Measurements from ENCODE around the gene MS4A1. TPM values are rescaled to one million over a fixed set of nuclear protein-coding genes. Genes with fewer than 3 reads are reported as not detected.

The MS4A1 gene
- not detected for total RNA-seq (ENCODE audit: unreplicated experiment)
- long read RNA-seq: 0 reads

- H3K27ac Mint-ChIP-seq (ENCODE audit: unreplicated experiment): no peak within 1 kb of the TSS
- H3K4me3 Mint-ChIP-seq (ENCODE audit: unreplicated experiment): no peak within 1 kb of the TSS
- no peaks in the 10 kb centered on the region for H3K4me1 Mint-ChIP-seq (ENCODE audit: unreplicated experiment)
- no peak for DNase-seq (ENCODE audit: low spot score)
- no peak for TF ChIP-seq CTCF (IDR thresholded peaks at IDR 0.05; ENCODE audit: unreplicated experiment)
- H3K27me3 Mint-ChIP-seq (ENCODE audit: unreplicated experiment): peaks cover 1% of the 10 kb centered on the region
- no peaks in the 10 kb centered on the region for H3K36me3 Mint-ChIP-seq (ENCODE audit: low read depth, unreplicated experiment)
- H3K9me3 Mint-ChIP-seq (ENCODE audit: unreplicated experiment): no peaks in the 10 kb centered on the region
Observed at GRCh38 chr11:60455531-60456042, at the start of gene MS4A1. Gene MS4A1, plus strand, starts transcription at chr11:60455847. Its CDS starts 6,528 bp downstream, at chr11:60462375.

- no peaks in the 10 kb centered on the region for H3K9me3 Mint-ChIP-seq (ENCODE audit: unreplicated experiment)
- H3K4me3 Mint-ChIP-seq (ENCODE audit: unreplicated experiment): no peak overlapping the region
- no peak for DNase-seq (ENCODE audit: low spot score)
- no peaks in the 10 kb centered on the region for H3K27me3 Mint-ChIP-seq (ENCODE audit: unreplicated experiment)
- no peaks in the 10 kb centered on the region for H3K36me3 Mint-ChIP-seq (ENCODE audit: low read depth, unreplicated experiment)
- H3K27ac Mint-ChIP-seq (ENCODE audit: unreplicated experiment): no peak overlapping the region
- no peak for TF ChIP-seq CTCF (IDR thresholded peaks at IDR 0.05; ENCODE audit: unreplicated experiment)
- H3K4me1 Mint-ChIP-seq (ENCODE audit: unreplicated experiment): no peaks in the 10 kb centered on the region
Observed at GRCh38 chr11:60420015-60420414, 35.6 kb upstream of the MS4A1 start.

GRCh38 chr11:60422609-60423008 is 33.0 kb upstream of the MS4A1 start:
- Mint-ChIP-seq H3K4me3 (ENCODE audit: unreplicated experiment) (no peak overlapping the region), H3K9me3 (ENCODE audit: unreplicated experiment) (no peaks in the 10 kb centered on the region), H3K36me3 (ENCODE audit: low read depth, unreplicated experiment) (no peaks in the 10 kb centered on the region), H3K27ac (ENCODE audit: unreplicated experiment) (no peak overlapping the region), H3K4me1 (ENCODE audit: unreplicated experiment) (no peaks in the 10 kb centered on the region), H3K27me3 (ENCODE audit: unreplicated experiment) (no peaks in the 10 kb centered on the region)
- no peak for TF ChIP-seq CTCF (IDR thresholded peaks at IDR 0.05; ENCODE audit: unreplicated experiment)
- no peak for DNase-seq (ENCODE audit: low spot score)

- no peaks in the 10 kb centered on the region for H3K9me3 Mint-ChIP-seq (ENCODE audit: unreplicated experiment)
- H3K27ac Mint-ChIP-seq (ENCODE audit: unreplicated experiment): no peak overlapping the region
- peaks cover 2% of the 10 kb centered on the region for H3K27me3 Mint-ChIP-seq (ENCODE audit: unreplicated experiment)
- no peak for DNase-seq (ENCODE audit: low spot score)
- no peaks in the 10 kb centered on the region for H3K36me3 Mint-ChIP-seq (ENCODE audit: low read depth, unreplicated experiment)
- no peak overlapping the region for H3K4me3 Mint-ChIP-seq (ENCODE audit: unreplicated experiment)
- no peaks in the 10 kb centered on the region for H3K4me1 Mint-ChIP-seq (ENCODE audit: unreplicated experiment)
- TF ChIP-seq CTCF (IDR thresholded peaks at IDR 0.05; ENCODE audit: unreplicated experiment): no peak
Observed at GRCh38 chr11:60428517-60428916, 27.1 kb upstream of the MS4A1 start.

- Mint-ChIP-seq H3K27ac (ENCODE audit: unreplicated experiment) (no peak within 1 kb of the TSS), H3K4me1 (ENCODE audit: unreplicated experiment) (no peaks in the 10 kb centered on the region), H3K27me3 (ENCODE audit: unreplicated experiment) (peaks cover 2% of the 10 kb centered on the region), H3K36me3 (ENCODE audit: low read depth, unreplicated experiment) (no peaks in the 10 kb centered on the region), H3K9me3 (ENCODE audit: unreplicated experiment) (no peaks in the 10 kb centered on the region), H3K4me3 (ENCODE audit: unreplicated experiment) (no peak within 1 kb of the TSS)
- no peak for DNase-seq (ENCODE audit: low spot score)
- no peak for TF ChIP-seq CTCF (IDR thresholded peaks at IDR 0.05; ENCODE audit: unreplicated experiment)
Observed at GRCh38 chr11:60429272-60429671, 26.4 kb upstream of the MS4A1 start, which contains the start of gene MS4A5. Gene MS4A5, plus strand, starts transcription at chr11:60429572. Its CDS starts 103 bp downstream, at chr11:60429675.

All from endothelial cell (in vitro differentiated cells).